GM12801 (cell line): ENCODE results near the gene HSCB.

Experiments
- TF ChIP-seq, protein P1 (sequence below): IDR thresholded peaks from one replicate; pipeline ENCODE4 v1.5.1; 2011; ENCODE audit warnings: control low read depth; ENCODE audit not compliant: insufficient read length; ENCODE audit errors: extremely low read depth

The HSCB gene

DNA sequence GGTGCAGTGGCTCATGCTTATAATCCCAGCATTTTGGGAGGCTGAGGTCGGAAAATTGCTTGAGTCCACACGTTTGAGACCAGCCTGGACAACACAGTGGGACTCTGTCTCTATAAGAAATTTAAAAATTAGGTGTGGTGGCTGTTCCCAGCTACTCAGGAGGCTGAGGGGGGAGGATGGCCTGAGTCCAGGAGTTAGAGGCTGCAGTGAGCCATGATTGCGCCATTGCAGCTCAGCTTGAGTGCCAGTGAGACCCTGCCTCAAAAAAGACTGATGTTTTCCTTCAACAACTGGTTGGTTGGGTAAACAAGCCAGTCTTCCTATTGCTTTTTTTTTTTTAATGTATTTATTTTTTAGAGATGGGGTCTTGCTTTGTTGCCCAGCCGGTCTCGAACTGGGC lies 49.3 kb downstream of the HSCB start:
- TF ChIP-seq, protein P1, sequence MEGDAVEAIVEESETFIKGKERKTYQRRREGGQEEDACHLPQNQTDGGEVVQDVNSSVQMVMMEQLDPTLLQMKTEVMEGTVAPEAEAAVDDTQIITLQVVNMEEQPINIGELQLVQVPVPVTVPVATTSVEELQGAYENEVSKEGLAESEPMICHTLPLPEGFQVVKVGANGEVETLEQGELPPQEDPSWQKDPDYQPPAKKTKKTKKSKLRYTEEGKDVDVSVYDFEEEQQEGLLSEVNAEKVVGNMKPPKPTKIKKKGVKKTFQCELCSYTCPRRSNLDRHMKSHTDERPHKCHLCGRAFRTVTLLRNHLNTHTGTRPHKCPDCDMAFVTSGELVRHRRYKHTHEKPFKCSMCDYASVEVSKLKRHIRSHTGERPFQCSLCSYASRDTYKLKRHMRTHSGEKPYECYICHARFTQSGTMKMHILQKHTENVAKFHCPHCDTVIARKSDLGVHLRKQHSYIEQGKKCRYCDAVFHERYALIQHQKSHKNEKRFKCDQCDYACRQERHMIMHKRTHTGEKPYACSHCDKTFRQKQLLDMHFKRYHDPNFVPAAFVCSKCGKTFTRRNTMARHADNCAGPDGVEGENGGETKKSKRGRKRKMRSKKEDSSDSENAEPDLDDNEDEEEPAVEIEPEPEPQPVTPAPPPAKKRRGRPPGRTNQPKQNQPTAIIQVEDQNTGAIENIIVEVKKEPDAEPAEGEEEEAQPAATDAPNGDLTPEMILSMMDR = no peak

DNA sequence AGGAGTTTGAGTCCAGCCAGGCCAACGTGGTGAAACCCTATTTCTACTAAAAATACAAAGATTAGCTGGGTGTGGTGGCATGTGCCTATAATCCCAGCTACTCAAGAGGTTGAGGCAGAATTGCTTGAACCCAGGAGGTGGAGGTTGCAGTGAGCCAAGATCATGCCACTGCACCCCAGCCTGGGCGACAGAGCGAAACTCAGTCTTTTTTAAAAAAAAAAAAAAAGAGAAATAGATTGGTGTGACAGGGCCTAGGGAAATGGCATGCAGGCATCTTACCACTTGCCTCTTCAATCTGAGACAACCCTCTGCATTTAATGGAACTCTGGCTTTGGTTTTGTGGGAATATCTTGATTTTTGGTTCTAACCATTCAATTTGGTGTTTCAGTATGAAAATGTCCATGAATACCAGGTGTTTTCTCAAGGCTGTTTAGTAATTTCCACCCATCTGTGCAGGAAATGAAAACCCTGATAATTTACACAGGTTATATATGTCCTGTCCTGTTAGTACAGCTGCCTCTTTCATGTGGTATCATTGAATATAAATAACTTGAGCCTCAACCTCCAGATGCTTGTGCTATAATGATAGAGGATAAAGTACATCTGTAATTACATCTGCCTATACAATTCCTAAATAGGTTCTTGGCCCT lies 50.1 kb downstream of the HSCB start:
- TF ChIP-seq, protein P1 = no peak

DNA sequence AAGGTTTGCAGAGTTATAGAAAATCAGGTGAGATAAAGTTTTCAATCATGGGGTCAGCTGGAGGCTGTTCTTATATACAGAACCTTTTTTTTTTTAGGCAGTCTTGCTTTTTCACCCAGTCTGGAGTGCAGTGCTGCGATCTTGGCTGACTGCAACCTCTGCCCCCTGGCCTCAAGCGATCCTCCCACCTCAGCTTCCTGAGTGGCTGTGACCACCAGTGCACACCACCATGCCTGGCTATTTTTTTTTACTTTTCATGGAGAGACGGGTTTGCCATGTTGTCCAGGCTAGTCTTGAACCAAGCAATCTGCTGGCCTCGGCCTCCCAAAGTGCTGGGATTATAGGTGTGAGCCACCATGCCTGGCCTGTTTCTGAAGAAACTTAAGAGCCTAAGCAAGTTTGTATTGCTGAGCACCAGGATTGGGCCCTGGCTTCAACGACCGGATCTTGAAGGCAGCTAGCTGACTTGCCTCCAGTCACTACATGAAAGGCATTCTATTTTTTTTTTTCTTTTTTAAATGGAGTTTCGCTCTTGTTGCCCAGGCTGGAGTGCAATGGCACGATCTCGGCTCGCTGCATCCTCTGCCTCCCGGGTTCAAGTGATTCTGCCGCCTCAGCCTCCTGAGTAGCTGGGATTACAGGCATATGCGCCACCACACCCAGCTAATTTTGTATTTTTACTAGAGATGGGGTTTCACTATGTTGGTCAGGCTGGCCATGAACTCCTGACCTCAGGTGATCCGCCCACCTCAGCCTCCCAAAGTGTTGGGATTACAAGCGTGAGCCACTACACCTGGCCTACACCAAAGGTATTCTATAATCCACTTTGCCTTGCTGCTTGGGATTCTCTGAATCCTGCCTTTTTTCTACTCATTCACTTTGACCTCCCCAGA lies 50.9 kb downstream of the HSCB start:
- TF ChIP-seq, protein P1 = no peak

DNA sequence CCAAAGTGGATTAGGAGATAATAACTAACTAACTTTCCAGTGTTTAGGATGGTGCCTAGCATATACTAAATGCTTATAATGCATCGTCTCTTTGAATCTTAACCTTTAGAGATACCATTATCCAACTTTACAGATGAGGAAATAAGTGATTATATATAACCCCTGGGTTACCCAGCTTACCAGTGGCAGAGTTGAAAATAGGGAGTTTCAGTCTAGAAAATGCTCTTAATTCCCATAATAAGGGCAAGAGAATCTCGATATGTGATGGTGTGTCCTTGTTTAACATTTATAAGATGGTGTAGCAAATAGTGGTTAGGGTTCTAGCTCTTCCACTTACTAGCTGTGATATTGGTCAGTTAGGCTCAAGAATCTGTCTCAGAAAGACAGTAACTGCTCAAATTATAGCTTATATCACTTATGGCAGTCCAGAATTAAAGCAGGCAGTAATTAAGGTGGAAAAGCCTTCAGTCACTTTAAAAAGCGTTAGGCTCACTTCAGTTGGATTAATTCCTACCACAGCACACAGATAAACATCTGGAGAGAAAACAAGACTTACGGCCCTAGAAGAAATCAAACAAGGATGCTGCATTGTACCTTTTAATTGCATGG lies 52.2 kb downstream of the HSCB start:
- TF ChIP-seq, protein P1 = no peak

DNA sequence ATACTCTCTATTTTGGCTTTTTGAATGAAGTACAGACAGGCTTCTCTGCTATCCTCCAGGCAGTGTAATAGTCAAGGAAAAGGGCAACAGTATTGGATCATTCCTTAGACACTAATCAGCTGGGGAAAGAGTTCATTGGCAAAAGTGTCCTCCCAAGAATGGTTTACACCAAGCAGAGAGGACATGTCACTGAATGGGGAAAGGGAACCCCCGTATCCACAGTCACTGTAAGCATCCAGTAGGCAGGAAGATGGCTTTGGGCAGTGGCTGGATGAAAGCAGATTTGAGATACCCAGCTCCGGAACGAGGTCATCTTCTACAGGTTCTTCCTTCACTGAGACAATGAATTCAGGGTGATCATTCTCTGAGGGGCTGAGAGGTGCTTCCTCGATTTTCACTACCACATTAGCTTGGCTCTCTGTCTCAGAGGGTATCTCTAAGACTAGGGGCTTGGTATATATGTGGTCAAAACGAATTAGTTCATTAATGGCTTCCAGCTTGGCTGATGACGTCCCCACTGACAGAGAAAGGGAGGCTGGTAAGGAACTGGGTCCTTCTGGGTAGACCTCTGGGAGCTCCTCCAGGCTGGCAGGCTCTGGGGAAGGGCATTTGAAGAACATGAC lies 53.3 kb downstream of the HSCB start:
- TF ChIP-seq, protein P1 = no peak

DNA sequence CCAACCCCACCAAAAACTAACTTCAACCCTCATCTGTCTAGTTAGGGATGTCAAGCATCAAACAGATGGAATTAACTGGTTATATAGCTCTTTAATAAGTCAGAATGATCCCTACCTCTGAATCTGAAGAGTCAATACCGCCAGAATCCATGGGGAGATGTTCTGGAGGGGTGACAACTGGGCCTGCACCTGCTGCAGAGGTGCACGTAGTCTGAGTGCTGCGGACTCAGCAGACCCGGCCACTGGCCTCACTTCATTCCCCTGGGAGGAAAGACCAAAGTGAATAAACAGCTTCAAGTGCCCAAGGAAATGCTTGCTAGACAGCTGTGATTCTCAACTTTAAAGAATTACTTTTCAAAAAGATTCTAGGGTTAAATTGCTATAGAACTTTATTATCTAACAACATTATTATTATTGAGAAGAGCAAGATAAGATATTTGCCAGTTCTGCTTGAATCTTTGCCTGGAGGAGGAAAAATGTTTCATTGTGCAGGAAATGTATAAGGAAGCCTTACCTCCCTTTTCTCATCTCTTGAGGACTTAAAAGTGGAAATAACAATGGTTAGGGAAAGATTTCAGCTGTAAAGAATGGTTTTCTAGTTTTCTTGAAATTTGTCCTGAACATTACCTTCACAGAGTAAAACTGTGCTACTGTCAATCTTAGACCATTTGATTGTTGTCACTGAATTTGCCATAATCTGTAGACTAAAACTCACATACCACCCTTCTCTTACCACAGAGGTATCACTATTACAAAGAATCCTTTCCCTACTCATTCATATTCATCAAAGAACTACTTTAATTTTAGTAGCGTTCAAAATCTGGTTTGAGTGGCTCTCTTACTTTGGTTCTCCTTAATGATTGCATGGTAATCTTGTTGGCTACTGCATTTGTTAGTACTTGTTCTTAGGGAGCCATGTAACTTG lies 54.4 kb downstream of the HSCB start:
- TF ChIP-seq, protein P1 = no peak
